ENCODE measurements around the gene DDX19B.

GRCh38 chr16:70380248-70380918 lies 81.4 kb downstream of the DDX19B start:
- TF ChIP-seq CTCF (IDR thresholded peaks at IDR 0.05) (no peak), EP300 (IDR thresholded peaks at IDR 0.05) (no peak), POLR2A (IDR thresholded peaks at IDR 0.05) (no peak), POLR2AphosphoS5 (IDR thresholded peaks at IDR 0.05) (no peak)

All from stomach (tissue), 4 donors.